Measurements from ENCODE around the gene SLC4A1.

DNA sequence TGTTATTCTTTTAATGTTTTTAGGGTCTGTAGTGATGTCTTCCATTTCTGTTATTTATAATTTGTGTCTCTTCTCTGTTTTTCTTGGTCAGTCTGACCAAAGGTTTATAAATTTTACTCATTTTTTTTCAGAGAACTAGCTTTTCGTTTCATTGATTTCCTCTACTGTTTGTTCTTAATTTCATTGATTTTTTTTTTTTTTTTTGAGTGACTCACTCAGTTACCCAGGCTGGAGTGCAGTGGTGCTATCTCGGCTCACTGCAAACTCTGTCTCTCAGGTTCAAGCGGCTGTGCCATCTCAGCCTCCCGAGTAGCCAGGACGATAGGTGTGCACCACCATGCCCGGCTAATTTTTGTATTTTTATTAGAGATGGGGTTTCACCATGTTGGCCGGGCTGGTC is 35.9 kb downstream of the SLC4A1 start:
- no peak for TF ChIP-seq EZH2 (IDR thresholded peaks at IDR 0.05; ENCODE audit: insufficient read depth, poor library complexity, severe bottlenecking)
- TF ChIP-seq EZH2phosphoT487 (IDR thresholded peaks at IDR 0.05; ENCODE audit: insufficient read depth, low read depth), result no peak
